SU-DHL-6 (cell line): Measurements from ENCODE around the gene FADS3.
A peak's percentile ranks its signal among the peaks of the same experiment; 100 is the strongest.

Experiments used
- H2AFZ ChIP-seq: fragments of 200-600 bp; sonication (generic); 2 replicates; pipeline ENCODE4 v1.6.1; 2014; ENCODE audit warnings: low read depth, mild to moderate bottlenecking, moderate library complexity, mixed read lengths, antibody characterized with exemption, low read length; ENCODE audit not compliant: severe bottlenecking
- H3F3A ChIP-seq: fragments of 200-600 bp; shearing (Covaris generic); 2 replicates; pipeline ENCODE4 v1.6.0; 2016; ENCODE audit warnings: antibody characterized with exemption, mild to moderate bottlenecking; ENCODE audit not compliant: insufficient read depth
- H3K27ac ChIP-seq: fragments of 200-600 bp; sonication (generic); 2 replicates; pipeline ENCODE4 v1.5.1; 2016; ENCODE audit warnings: low read depth, mild to moderate bottlenecking, low read length, moderate library complexity, mixed read lengths
- H3K27me3 ChIP-seq: fragments of 200-600 bp; sonication (generic), shearing (Covaris generic); 2 replicates; pipeline ENCODE4 v1.6.0; 2014; ENCODE audit warnings: mild to moderate bottlenecking, low read length
- H3K36me3 ChIP-seq: fragments of 200-600 bp; sonication (generic); 2 replicates; pipeline ENCODE4 v1.6.1; 2014; ENCODE audit warnings: mild to moderate bottlenecking, low read length, mixed read lengths
- H3K4me2 ChIP-seq: fragments of 300-600, 200-600 bp; shearing (Covaris generic), sonication (generic); 2 replicates; pipeline ENCODE4 v1.6.0; 2014; ENCODE audit warnings: low read length, low read depth, mild to moderate bottlenecking; ENCODE audit not compliant: poor library complexity, severe bottlenecking
- H3K4me3 ChIP-seq: fragments of 200-600 bp; sonication (generic); 2 replicates; pipeline ENCODE4 v1.5.1; 2014; ENCODE audit warnings: antibody characterized with exemption, low read length, mild to moderate bottlenecking, mixed read lengths; ENCODE audit not compliant: insufficient read depth, poor library complexity, severe bottlenecking
- H3K79me2 ChIP-seq: fragments of 200-600 bp; sonication (generic); 2 replicates; pipeline ENCODE4 v1.6.1; 2014; ENCODE audit warnings: mild to moderate bottlenecking, low read length, moderate library complexity; ENCODE audit not compliant: insufficient read depth
- H3K9ac ChIP-seq: fragments of 200-600 bp; sonication (generic); 2 replicates; pipeline ENCODE4 v1.7.0; 2014; ENCODE audit warnings: mild to moderate bottlenecking, low read length
- H3K9me2 ChIP-seq: fragments of 200-600 bp; sonication (generic); replicated peaks from 2 replicates; pipeline ENCODE4 v1.6.1; 2014; ENCODE audit warnings: low read length; ENCODE audit not compliant: insufficient read depth
- H3K9me3 ChIP-seq: fragments of 200-600 bp; sonication (generic); 2 replicates; pipeline ENCODE4 v1.6.1; 2014; ENCODE audit warnings: low read length, mixed read lengths; ENCODE audit not compliant: insufficient read depth
- H4K20me1 ChIP-seq: fragments of 200-600 bp; sonication (generic); 2 replicates; pipeline ENCODE4 v1.6.1; 2014; ENCODE audit warnings: low read depth, mild to moderate bottlenecking, antibody characterized with exemption, low read length, moderate library complexity, mixed read lengths
- CTCF ChIP-seq: fragments of 200-600 bp; sonication (generic); IDR thresholded peaks from one replicate; pipeline ENCODE4 v1.5.1; 2017; ENCODE audit warnings: antibody characterized with exemption, mild to moderate bottlenecking, low read length, moderate library complexity; ENCODE audit not compliant: insufficient read depth, poor library complexity, severe bottlenecking
- EZH2phosphoT487 ChIP-seq: fragments of 200-600 bp; sonication (generic), shearing (Covaris generic); conservative IDR thresholded peaks from 2 replicates; pipeline ENCODE4 v1.6.1; 2018; ENCODE audit warnings: mild to moderate bottlenecking, antibody characterized with exemption, low read length, moderate library complexity, mixed read lengths

The FADS3 gene

GRCh38 chr11:61826930-61827570 lies 64.3 kb downstream of the FADS3 start:
- H3K36me3 ChIP-seq, result no peaks in the 10 kb centered on the region
- H3K27me3 ChIP-seq, result no peaks in the 10 kb centered on the region
- peak overlapping the region; percentile 75 for H3K27ac ChIP-seq
- H4K20me1 ChIP-seq, result no peaks in the 10 kb centered on the region
- no peaks in the 10 kb centered on the region for H3K9me2 ChIP-seq
- peak overlapping the region; percentile 59 for H3K4me3 ChIP-seq
- peaks cover 33% of the 10 kb centered on the region for H3K79me2 ChIP-seq
- H3K9ac ChIP-seq, result peak overlapping the region; percentile 81
- H3F3A ChIP-seq, result 0 out of 2 replicates have a peak, but pooled peaks cover 5% of the 10 kb centered on the region
- H2AFZ ChIP-seq, result peak overlapping the region; percentile 29
- H3K4me2 ChIP-seq, result peak overlapping the region; percentile 84
- H3K9me3 ChIP-seq, result no peaks in the 10 kb centered on the region
- TF ChIP-seq CTCF (no peak), EZH2phosphoT487 (no peak)
